Gastroesophageal sphincter (tissue), 4 donors: ENCODE results near the gene ECT2L. TPM values are rescaled to one million over a fixed set of nuclear protein-coding genes. Genes with fewer than 3 reads are reported as not detected.

ENCODE experiments used
- ATAC-seq: fragments of 150-250 bp; one replicate; pipeline ENCODE4 v1.9.1; 2016; ENCODE audit warnings: mild to moderate bottlenecking, moderate library complexity
- H3K27ac ChIP-seq, 4 donors: fragments of 200-600 bp; sonication (generic) in 3 of 4; 1 replicate in 3 of 4; 2 replicates in 1 of 4; pipeline ENCODE4 v1.5.1; 2016 to 2019
- H3K27me3 ChIP-seq: fragments of 200-600 bp; sonication (generic); one replicate; pipeline ENCODE4 v1.5.1; 2019
- H3K36me3 ChIP-seq, 2 donors: fragments of 200-600 bp; sonication (generic); one replicate each; pipeline ENCODE4 v1.5.1; 2019; ENCODE audit warnings: control low read depth in 1 of 2
- H3K4me1 ChIP-seq, 3 donors: fragments of 200-600 bp; sonication (generic); 1 replicate in 2 of 3; 2 replicates in 1 of 3; pipeline ENCODE4 v1.5.1; 2016 to 2019; ENCODE audit warnings: control low read depth in 2 of 3
- H3K4me3 ChIP-seq, 2 donors: fragments of 200-600 bp; sonication (generic); one replicate each; pipeline ENCODE4 v1.5.1; 2019; ENCODE audit warnings: mild to moderate bottlenecking in 1 of 2, moderate library complexity in 1 of 2
- H3K9me3 ChIP-seq, 3 donors: fragments of 200-600 bp; sonication (generic); one replicate each; pipeline ENCODE4 v1.5.1; 2017 to 2019; ENCODE audit warnings: control low read depth in 2 of 3
- EP300 ChIP-seq: sonication (generic); formaldehyde crosslinking; IDR thresholded peaks from one replicate; pipeline ENCODE4 v1.6.1; 2017; ENCODE audit warnings: antibody characterized with exemption, mild to moderate bottlenecking
- POLR2A ChIP-seq, 2 donors: fragments of 450-650 bp; IDR thresholded peaks; one replicate each; pipeline ENCODE4 v1.6.1; 2017; ENCODE audit warnings: antibody characterized with exemption in 2 of 2, mild to moderate bottlenecking in 2 of 2, moderate library complexity in 1 of 2
- POLR2AphosphoS5 ChIP-seq: sonication (generic); formaldehyde crosslinking; IDR thresholded peaks from one replicate; pipeline ENCODE4 v1.6.1; 2017; ENCODE audit warnings: antibody characterized with exemption
- WGBS, 2 donors: methylation state at CpG; one replicate each; pipeline ENCODE4 v1.1.5; 2018; ENCODE audit warnings: low coverage in 1 of 2; 5-methylcytosine and 5-hydroxymethylcytosine counted together
- total RNA-seq, 4 donors: library from RNA; depleted of rRNA; stranded (reverse); fragments of >200 nt; gene quantifications; one replicate each; pipeline ENCODE4 v1.1.0, GENCODE V29; 2016
- TF ChIP-seq, protein P1 (sequence below), 4 experiments: fragments of 200-600 bp in 2 of 4; fragments of 450-650 bp in 2 of 4; sonication (generic) in 1 of 4; IDR thresholded peaks; one replicate each; pipeline ENCODE4 v1.5.1; 2017 to 2019; ENCODE audit warnings: antibody characterized with exemption in 4 of 4, mild to moderate bottlenecking in 2 of 4, moderate library complexity in 2 of 4

The ECT2L gene, protein sequence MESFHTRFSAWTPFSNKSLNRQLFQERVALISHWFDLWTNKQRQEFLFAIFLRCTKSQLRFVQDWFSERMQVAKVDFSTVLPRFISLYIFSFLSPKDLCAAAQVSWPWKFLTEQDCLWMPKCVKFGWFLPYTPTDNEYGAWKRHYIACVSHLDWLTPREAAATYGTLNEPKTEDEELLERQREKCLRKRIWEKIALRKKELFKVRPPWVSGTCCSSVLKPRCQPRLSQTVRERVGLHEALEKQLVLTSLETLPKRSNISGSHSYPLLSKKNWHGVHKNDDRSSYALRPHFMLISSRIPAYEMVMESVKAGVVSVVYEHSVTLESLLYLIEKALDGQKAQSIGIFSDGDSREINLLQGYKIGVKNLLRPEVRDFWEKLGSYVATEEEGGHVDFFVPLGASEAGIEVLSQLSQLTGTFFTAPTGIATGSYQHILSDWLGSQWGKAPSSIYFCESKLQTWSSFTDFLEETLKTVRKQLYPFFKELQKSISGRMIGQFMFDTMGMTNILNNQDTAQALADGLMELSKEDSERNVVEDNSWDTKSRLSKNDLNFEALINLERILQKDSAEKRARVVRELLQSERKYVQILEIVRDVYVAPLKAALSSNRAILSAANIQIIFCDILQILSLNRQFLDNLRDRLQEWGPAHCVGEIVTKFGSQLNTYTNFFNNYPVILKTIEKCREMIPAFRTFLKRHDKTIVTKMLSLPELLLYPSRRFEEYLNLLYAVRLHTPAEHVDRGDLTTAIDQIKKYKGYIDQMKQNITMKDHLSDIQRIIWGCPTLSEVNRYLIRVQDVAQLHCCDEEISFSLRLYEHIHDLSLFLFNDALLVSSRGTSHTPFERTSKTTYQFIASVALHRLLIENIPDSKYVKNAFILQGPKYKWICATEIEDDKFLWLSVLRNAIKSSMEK
- total RNA-seq: under 1 TPM in 1 of 4 donors, not detected in 3; 0.27 TPM

DNA sequence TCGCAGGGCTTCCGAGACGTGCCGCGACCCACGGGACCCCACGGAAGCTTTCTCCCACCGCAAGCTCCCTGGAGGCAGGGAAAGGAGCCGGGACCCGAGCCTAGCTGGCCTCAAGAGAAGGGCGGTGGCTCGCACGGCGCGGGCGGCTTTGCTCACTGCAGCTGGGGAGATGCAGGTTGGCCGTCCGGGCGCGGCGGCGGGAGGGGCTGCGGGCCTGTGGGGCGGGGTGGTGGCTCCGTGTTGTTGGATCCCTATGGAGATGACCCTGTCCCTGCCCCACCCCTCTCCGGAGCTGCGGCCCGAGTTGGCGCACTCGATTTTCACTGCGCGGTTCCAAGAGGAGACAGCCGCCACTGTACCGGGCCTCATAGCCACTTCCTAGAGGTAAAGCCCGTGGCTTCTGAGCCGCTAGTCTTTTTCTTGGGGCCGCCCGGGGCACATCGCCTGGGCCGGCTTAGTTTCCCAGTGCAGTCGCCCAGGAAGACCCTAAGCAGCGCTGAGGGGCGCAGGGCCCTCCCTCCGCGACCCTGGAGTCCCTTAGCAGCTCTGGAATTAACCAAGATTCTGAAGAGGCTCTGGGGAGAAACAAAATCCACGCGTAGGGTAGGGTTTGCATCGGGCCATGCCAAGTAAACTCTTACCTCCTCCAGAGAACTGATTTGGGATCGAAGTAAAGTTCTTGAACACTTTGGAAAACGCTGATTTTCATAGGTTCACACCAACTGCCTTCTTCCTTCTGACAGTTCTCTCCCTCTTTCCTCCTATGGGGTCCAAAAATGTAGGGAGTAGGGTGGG, at the start of gene ECT2L:
ECT2L (plus strand) TSS at position 279 of the 795 bp plus-strand sequence. CDS start 17,188 bp downstream, outside the sequence.
- WGBS, 2 donors: 32% methylated on average over 5 of the region's 50 CpGs; no CpG with 5 or more reads in 1 of the 2 donors
- H3K27me3 ChIP-seq: no peaks in the 10 kb centered on the region
- H3K4me3 ChIP-seq: peak within 1 kb of the TSS; percentile 8 to 55
- ATAC-seq: peak; percentile 93
- peaks cover 0 to 21% of the 10 kb centered on the region in 2 donors for H3K36me3 ChIP-seq
- H3K4me1 ChIP-seq: peaks cover 0 to 24% (median 0%) of the 10 kb centered on the region in 3 donors
- H3K9me3 ChIP-seq: no peaks in the 10 kb centered on the region
- no peak for TF ChIP-seq EP300
- TF ChIP-seq, protein P1, sequence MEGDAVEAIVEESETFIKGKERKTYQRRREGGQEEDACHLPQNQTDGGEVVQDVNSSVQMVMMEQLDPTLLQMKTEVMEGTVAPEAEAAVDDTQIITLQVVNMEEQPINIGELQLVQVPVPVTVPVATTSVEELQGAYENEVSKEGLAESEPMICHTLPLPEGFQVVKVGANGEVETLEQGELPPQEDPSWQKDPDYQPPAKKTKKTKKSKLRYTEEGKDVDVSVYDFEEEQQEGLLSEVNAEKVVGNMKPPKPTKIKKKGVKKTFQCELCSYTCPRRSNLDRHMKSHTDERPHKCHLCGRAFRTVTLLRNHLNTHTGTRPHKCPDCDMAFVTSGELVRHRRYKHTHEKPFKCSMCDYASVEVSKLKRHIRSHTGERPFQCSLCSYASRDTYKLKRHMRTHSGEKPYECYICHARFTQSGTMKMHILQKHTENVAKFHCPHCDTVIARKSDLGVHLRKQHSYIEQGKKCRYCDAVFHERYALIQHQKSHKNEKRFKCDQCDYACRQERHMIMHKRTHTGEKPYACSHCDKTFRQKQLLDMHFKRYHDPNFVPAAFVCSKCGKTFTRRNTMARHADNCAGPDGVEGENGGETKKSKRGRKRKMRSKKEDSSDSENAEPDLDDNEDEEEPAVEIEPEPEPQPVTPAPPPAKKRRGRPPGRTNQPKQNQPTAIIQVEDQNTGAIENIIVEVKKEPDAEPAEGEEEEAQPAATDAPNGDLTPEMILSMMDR (IDR thresholded peaks at IDR 0.05): peak in 1 of 4 experiments; percentile 4
- peak; percentile 42 for TF ChIP-seq POLR2AphosphoS5
- peak in 1 of 2 donors; percentile 14 for TF ChIP-seq POLR2A (IDR thresholded peaks at IDR 0.05)
- H3K27ac ChIP-seq: peak within 1 kb of the TSS; percentile 36 to 88 (median 79)

DNA sequence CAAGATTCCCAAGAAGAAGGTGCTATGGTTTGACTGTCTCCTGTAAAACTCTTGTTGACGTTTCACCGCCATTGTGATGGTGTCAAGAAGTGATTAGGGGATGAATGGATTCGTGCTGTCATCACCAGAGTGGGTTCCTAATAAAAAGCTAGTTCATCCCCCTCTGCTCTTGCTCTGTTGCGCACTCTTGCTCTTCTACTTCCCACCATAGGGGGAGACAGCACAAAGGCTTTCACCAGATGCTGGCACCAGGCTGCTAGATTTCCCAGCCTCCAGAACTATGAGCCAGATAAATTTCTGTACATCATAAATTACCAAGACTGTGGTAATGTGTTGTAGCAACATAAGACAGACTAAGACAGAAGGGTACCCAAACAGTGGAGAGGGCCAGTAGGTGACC, 43.9 kb upstream of the ECT2L start:
- Histone ChIP-seq H3K4me3 (no peak overlapping the region), H3K36me3 (no peaks in the 10 kb centered on the region), H3K27me3 (no peaks in the 10 kb centered on the region), H3K27ac (no peak overlapping the region), H3K9me3 (no peaks in the 10 kb centered on the region), H3K4me1 (no peaks in the 10 kb centered on the region)
- no peak for ATAC-seq
- no peak for TF ChIP-seq POLR2A (IDR thresholded peaks at IDR 0.05)
- no peak for TF ChIP-seq EP300
- no peak for TF ChIP-seq POLR2AphosphoS5
- TF ChIP-seq, protein P1 (IDR thresholded peaks at IDR 0.05): no peak
- 77 to 93% methylated on average over 3 to 4 of the region's 4 CpGs for WGBS, 2 donors

DNA sequence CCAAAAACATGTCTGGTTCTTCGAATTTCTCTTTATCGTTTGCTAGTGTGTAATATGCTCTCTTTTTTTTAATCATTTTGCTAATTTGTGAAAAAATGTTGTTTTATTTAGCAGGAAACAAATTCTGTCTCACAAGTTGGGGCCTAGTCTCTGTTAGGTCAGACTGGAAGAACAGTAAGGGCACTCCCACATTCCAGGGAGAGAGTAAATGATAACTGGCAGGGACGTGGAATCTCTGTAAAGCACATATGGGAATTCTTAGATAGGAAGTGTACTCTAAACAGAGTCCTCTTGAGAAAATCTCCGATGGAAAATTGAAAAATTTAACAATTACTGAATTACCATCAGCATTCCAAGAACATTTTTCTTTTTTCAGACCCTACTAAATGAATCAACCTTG, 38.8 kb upstream of the ECT2L start:
- Histone ChIP-seq H3K27me3 (no peaks in the 10 kb centered on the region), H3K9me3 (no peaks in the 10 kb centered on the region), H3K4me3 (no peak overlapping the region), H3K4me1 (no peaks in the 10 kb centered on the region), H3K27ac (no peak overlapping the region), H3K36me3 (no peaks in the 10 kb centered on the region)
- 61 to 81% methylated on average over 3 to 4 of the region's 4 CpGs for WGBS, 2 donors
- TF ChIP-seq EP300 (no peak), POLR2AphosphoS5 (no peak), POLR2A (IDR thresholded peaks at IDR 0.05) (no peak)
- TF ChIP-seq, protein P1 (IDR thresholded peaks at IDR 0.05): no peak
- no peak for ATAC-seq

DNA sequence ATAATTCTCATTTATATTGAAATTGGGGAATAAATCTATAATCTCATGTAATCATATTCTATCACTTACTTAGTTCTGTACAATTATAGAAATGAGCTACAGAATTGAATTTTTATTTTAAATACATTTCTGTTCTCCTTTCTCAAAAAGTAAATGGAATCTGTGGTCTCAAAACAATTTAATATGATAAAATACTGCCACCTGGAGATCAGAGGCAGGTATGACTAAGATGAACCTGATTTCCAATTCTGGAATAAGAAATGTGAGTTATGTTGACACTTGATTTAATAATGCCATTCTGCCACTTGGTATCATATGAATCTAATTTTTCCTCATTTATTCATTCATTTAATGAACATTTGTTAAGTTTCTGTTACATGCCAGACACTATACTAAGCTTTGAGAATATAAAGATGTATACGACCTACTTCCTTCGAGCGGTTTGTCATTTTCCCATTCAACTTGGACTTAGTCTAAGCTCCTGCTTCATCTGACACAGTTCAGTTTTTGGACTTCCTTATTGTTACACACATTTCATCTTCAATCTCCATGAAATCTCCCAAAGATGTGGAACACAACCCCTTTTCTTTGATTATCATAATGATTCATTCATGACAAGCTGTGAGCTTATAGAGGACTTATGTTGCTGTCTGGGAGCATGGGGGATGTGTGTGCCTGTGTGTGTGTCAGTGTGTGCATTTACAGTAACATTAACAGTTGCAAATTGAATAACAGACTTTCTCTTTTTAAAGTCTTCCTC, 29.8 kb upstream of the ECT2L start:
- H3K4me1 ChIP-seq: no peaks in the 10 kb centered on the region
- no peak for ATAC-seq
- no peak overlapping the region for H3K27ac ChIP-seq
- no peaks in the 10 kb centered on the region for H3K27me3 ChIP-seq
- TF ChIP-seq, protein P1 (IDR thresholded peaks at IDR 0.05): peak; percentile 52 to 72 (median 68)
- TF ChIP-seq POLR2AphosphoS5: no peak
- no peak overlapping the region for H3K4me3 ChIP-seq
- WGBS, 2 donors: 87% methylated on average over 3 of the region's 3 CpGs
- H3K9me3 ChIP-seq: no peaks in the 10 kb centered on the region
- H3K36me3 ChIP-seq: no peaks in the 10 kb centered on the region
